ENCODE data around the gene AMBRA1.

DNA sequence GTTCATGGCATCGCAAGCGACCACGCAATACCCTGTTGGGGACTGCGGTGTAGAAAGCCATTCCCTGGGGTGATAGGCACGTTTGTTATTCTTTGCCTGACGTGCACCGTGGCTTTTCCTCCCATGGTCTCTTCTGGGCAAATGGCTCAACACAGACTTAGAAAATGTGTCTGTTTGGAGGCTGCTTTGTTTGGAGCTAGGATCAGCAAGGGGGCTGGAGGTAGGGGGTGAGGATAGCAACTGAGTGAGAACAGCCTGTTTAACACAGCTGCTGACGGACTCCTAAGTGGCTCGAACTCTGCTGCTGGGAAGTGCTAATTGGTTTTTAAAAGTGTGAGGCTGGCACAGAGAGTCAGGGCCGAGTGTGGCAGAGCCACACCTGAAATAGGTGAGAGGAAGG, 186.2 kb downstream of the AMBRA1 start:
- TF ChIP-seq, protein P1, sequence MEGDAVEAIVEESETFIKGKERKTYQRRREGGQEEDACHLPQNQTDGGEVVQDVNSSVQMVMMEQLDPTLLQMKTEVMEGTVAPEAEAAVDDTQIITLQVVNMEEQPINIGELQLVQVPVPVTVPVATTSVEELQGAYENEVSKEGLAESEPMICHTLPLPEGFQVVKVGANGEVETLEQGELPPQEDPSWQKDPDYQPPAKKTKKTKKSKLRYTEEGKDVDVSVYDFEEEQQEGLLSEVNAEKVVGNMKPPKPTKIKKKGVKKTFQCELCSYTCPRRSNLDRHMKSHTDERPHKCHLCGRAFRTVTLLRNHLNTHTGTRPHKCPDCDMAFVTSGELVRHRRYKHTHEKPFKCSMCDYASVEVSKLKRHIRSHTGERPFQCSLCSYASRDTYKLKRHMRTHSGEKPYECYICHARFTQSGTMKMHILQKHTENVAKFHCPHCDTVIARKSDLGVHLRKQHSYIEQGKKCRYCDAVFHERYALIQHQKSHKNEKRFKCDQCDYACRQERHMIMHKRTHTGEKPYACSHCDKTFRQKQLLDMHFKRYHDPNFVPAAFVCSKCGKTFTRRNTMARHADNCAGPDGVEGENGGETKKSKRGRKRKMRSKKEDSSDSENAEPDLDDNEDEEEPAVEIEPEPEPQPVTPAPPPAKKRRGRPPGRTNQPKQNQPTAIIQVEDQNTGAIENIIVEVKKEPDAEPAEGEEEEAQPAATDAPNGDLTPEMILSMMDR (IDR thresholded peaks at IDR 0.05), result no peak
- TF ChIP-seq POLR2A (IDR thresholded peaks at IDR 0.05), result no peak
- TF ChIP-seq POLR2AphosphoS5 (IDR thresholded peaks at IDR 0.05), result no peak
- no peak for TF ChIP-seq EP300 (IDR thresholded peaks at IDR 0.05)
